WERI-Rb-1 (cell line): Measurements from ENCODE around the gene CKLF.

Experiments
- DNase-seq: peaks from one replicate; pipeline ENCODE4 v3.0.0-alpha.2; 2020
- H3K27ac ChIP-seq: fragments of 250-450 bp; sonication (Bioruptor Pico); 2 replicates; pipeline ENCODE4 v1.5.1; 2020; ENCODE audit warnings: mild to moderate bottlenecking, moderate library complexity
- H3K27me3 ChIP-seq: fragments of 250-450 bp; sonication (Bioruptor Pico); 2 replicates; pipeline ENCODE4 v1.5.1; 2021; ENCODE audit warnings: mild to moderate bottlenecking, low read depth, moderate library complexity; ENCODE audit not compliant: insufficient read depth, severe bottlenecking
- H3K36me3 ChIP-seq: fragments of 250-450 bp; sonication (Bioruptor Pico); 2 replicates; pipeline ENCODE4 v1.5.1; 2020; ENCODE audit warnings: mild to moderate bottlenecking, moderate library complexity
- H3K4me3 ChIP-seq: 2 replicates; pipeline ENCODE4 v1.5.1; 2011; ENCODE audit warnings: low read depth, mild to moderate bottlenecking, control low read depth, low read length
- H3K9me3 ChIP-seq: fragments of 250-450 bp; sonication (Bioruptor Pico); 2 replicates; pipeline ENCODE4 v1.5.1; 2021; ENCODE audit warnings: mild to moderate bottlenecking, moderate library complexity; ENCODE audit not compliant: severe bottlenecking
- CTCF ChIP-seq: IDR thresholded peaks from 2 replicates; pipeline ENCODE4 v1.5.1; 2011; ENCODE audit warnings: low read depth, mild to moderate bottlenecking, control low read depth, inconsistent platforms, low read length

CKLF gene

GRCh38 chr16:66539623-66540469, 12.5 kb upstream of the CKLF start:
- no peaks in the 10 kb centered on the region for H3K36me3 ChIP-seq
- H3K27me3 ChIP-seq: no peaks in the 10 kb centered on the region
- TF ChIP-seq CTCF: no peak
- no peak overlapping the region for H3K27ac ChIP-seq
- no peaks in the 10 kb centered on the region for H3K9me3 ChIP-seq
- DNase-seq: no peak
- H3K4me3 ChIP-seq: no peak overlapping the region

GRCh38 chr16:66541388-66542355, 10.7 kb upstream of the CKLF start:
- Histone ChIP-seq H3K36me3 (no peaks in the 10 kb centered on the region), H3K27me3 (no peaks in the 10 kb centered on the region), H3K9me3 (no peaks in the 10 kb centered on the region), H3K4me3 (no peak overlapping the region), H3K27ac (no peak overlapping the region)
- no peak for DNase-seq
- TF ChIP-seq CTCF: no peak

- Histone ChIP-seq H3K27ac (no peak overlapping the region), H3K4me3 (no peak overlapping the region), H3K36me3 (no peaks in the 10 kb centered on the region), H3K9me3 (no peaks in the 10 kb centered on the region), H3K27me3 (no peaks in the 10 kb centered on the region)
- no peak for DNase-seq
- no peak for TF ChIP-seq CTCF
Measured at GRCh38 chr16:66542396-66542795, 10.0 kb upstream of the CKLF start.

- no peak for TF ChIP-seq CTCF
- DNase-seq: no peak
- H3K4me3 ChIP-seq: no peak overlapping the region
- H3K27ac ChIP-seq: no peak overlapping the region
- H3K9me3 ChIP-seq: no peaks in the 10 kb centered on the region
- no peaks in the 10 kb centered on the region for H3K27me3 ChIP-seq
- no peaks in the 10 kb centered on the region for H3K36me3 ChIP-seq
Measured at GRCh38 chr16:66543541-66543940, 8.8 kb upstream of the CKLF start.

- H3K27ac ChIP-seq: no peak overlapping the region
- no peak for TF ChIP-seq CTCF
- H3K4me3 ChIP-seq: no peak overlapping the region
Measured at GRCh38 chr16:66544016-66544757, 8.2 kb upstream of the CKLF start.

More at GRCh38 chr16:66544016-66544757, 8.2 kb upstream of the CKLF start:
- Histone ChIP-seq H3K27me3 (no peaks in the 10 kb centered on the region), H3K9me3 (no peaks in the 10 kb centered on the region), H3K36me3 (no peaks in the 10 kb centered on the region)
- no peak for DNase-seq
